HG03025 (cell line): ENCODE measurements around the gene CTNND2.
"Not testable (repeated sequence)": the region's sequence is repeated elsewhere in the genome, so short reads cannot be mapped to it uniquely, and the experiment has no call there.

Experiments used
- ATAC-seq: cut with Tn5 transposase; IDR thresholded peaks from one replicate; pipeline ENCODE4 v1.9.1; 2021; ENCODE audit warnings: mild to moderate bottlenecking, moderate library complexity; ENCODE audit not compliant: unreplicated experiment, low FRiP score

CTNND2 gene

DNA sequence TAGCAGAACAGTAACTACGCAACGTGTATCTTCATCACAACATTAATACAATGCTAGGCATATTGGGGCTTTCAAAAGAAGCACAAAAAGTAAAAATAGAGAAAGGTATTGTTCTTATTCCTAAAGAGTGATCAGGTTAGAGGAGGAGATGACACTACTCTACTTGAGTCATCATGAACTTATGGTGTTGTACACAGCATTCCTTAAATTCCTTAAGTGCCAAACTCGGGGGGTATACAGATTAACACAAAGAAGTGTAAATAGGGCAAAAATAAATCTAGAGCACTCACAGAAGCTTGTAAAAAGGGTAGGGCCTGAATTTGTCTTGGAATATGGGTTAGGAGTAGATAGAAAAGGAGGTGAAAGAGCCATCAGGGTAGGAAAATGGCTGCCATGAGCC lies 835.2 kb downstream of the CTNND2 start:
- no peak for ATAC-seq

DNA sequence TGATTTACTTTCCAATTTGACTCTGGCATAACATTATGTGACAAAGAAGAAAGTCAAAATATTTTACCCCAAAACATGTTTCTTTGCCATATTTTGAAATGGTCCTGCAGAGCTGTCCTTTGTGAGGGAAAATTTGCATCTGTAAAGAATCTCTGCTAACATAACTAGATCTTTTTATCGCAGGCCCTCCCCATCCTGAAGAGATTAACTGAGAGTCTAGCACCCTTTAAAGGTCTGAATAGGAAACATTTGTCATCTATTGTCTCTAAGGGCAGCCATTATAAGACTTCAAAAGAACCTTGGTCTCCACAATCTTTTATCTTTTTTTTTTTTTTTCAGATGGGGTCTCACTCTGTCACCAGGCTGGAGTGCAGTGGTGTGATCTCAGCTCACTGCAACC lies 838.5 kb downstream of the CTNND2 start:
- ATAC-seq, result not testable (repeated sequence)

DNA sequence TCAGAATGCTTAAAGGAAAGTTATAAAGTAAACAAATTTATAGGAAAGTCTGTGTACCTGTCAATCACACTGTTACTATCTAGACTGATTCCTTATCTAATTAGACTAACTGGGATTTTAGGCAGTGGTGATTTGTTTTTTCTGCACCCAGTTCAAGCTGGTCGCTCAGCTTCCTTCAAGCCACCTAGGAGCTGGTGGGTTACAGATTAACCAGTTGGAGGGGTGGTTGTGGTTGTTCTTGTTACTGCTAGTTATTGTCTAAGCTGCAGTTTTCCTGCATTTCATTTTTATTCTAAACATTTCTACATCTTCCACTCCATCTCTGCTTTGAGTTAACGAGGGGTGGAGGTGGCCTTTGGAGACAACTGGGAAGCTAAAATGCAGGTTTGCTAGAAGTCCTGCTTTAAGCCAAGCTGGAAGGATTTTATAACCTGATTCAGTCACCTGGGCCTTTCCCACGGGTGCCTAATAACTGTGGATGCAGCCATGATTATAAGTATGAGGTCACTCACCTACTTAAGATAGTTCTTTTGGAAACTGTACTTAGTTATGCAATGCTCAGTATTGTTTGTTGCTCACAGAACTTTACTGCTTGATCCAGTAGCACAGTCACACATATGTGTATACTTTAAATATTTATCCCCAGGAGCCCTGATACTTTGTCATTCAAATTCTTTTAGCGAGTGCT lies 839.3 kb downstream of the CTNND2 start:
- no peak for ATAC-seq

DNA sequence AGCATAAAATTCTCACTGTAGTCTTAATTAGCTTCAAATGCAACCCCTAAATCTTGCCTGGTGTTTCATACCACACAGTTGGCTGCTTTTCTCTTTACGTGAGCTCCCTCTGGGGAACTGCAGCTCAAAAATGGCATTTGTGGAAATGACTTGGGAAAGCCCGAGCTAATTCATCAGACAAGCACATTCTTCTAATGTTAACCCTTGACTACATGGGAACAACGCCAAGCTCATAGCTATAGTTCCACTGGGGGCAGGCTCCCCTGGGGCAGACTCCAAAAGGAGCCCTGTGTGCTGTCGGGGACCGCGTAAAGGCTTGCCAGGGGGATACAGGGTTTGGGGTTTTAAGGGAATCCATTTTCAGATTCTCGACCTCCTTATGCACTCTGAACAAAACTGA lies 841.8 kb downstream of the CTNND2 start:
- no peak for ATAC-seq

DNA sequence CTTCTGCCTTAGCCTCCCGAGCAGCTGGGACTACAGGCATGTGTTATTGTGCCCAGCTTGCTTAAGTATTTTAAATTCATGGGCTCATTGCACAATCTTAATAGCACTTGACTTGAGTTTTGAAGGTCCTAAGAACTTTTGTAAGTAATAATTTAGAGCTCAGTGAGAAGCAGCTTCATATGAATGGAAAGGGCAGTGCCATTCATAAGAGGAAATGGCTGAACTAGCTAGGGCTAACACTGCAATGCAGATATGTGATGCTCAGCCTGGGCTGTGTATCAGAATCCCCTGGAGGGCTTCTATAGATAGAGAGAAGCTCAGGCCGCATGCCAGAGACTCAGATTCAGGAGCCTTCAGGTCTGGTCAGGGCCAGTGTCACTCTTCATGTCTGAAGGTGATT lies 847.7 kb downstream of the CTNND2 start:
- no peak for ATAC-seq

DNA sequence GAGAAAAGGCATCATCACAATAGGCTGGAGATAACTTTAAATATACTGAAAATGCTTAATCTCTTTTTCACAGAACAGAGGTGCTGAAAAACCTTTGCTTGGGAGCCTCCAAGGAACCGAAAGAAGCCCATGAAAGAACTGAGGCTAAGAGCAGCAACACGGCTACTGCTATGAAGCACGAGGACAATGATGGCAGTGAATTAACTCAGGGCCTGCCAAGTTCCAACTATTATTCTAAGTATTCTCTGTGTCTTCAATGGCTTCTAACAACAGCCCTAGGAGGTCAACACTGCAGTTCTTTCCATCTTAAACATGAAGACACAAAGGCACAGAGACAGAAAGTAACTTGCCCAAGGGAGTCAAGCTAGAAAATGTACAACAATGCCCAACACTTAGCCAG lies 850.2 kb downstream of the CTNND2 start:
- ATAC-seq, result no peak

DNA sequence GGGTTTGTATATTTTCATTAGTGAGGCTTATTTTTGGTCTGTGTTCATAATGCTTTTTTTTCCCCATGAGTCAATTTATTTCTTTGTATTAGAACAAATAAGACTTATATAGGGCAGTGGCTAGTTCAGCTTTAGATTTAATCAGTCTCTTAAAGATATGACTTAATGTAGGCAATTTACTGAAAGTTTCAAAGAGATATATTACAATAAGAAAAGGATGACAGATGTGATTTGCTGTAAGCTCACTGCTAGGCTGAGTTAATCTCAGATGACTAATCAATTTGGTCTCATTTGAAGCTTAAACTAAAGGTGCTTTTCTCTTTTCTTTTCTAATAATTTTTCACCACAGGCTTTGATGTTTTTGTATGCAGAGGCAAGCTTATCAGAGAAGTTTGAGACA lies 851.4 kb downstream of the CTNND2 start:
- no peak for ATAC-seq

DNA sequence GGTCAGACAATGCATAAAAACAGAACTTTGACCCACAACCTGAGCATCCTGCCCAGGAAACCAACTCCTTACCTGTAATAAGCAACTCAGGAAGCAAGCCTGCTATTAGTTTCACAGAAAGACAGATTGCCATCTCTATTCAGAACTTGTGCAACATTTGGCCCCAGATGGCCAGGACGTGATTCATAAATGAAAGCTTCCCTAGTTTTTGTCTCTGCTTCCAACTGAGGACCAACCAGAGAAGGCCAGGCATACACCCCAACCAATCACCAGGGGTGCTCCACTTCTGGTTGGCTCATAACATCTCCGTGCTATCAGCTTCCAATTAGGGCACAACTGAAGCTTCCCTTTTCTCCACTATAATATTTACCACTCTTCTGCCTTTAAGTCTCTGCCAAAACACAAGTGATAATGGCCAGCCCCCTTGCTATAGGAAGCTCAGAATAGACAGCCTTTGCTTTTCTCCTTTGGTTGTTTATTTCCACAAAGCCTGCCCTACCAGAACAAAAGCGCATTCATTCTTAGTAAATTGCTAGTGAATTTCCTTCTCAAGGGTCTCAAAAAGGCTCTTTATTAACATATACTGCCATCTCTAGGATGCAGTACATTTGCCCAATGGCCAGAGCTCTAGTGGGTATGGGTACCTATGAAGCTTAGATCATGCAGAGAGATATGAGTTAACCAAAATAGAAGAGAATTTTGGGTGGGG lies 853.5 kb downstream of the CTNND2 start:
- no peak for ATAC-seq

DNA sequence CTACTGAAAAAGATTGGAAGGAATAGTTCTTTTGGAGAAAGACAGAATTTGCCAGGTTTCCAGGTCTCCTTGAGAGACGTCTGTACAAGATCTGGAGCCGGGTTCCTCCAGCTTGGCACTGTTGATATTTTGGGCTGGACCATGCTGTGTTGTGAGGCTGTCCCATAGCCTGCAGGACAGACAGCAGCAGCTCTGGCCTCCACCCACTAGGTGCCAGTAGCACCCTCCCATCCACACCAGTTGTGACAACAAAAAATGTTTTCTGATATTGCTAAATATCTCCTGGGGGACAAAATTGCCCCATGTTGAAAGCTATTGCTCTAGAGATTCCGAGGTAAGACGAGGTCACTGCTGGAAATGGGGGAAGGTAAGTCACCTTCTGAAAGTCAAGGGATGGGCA lies 855.5 kb downstream of the CTNND2 start:
- no peak for ATAC-seq

DNA sequence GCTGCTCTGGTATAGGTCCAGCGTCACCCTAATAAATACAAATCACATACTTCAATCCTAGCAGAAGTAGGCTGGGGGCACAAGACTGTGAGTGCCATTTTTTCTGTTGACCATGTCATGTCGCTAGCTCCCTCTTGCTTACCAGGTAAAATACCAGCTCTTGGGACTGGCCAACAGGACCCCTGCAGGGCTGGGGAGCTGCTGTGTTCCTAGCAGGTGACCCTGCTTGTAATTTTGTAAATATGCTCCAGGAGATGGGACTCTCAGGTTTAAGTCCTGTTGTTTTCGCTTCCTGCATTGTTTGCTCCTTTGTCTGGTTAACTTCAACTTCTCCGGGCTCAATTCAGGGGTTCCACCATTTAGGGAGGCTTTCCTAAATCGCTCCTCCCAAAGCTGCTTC lies 856.6 kb downstream of the CTNND2 start:
- ATAC-seq, result no peak

DNA sequence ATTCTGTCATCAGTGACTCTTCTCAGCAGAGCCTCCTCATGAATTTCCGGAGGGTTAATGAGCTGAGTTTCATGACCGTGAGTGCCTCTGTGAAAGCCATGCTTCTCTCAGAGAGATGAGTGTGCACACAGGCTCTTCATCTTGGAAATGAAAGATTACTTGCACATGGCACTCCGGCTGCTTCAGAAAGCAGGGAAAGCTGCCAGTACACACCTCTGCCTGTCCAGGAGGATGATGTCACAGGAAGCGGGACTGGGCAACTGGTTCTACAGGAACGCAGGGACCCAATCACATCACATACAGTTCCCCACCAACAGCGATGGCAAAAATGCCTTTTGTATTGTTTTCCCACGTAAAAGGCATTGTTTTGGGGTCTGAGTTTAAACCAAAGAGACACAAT lies 857.2 kb downstream of the CTNND2 start:
- ATAC-seq, result no peak

DNA sequence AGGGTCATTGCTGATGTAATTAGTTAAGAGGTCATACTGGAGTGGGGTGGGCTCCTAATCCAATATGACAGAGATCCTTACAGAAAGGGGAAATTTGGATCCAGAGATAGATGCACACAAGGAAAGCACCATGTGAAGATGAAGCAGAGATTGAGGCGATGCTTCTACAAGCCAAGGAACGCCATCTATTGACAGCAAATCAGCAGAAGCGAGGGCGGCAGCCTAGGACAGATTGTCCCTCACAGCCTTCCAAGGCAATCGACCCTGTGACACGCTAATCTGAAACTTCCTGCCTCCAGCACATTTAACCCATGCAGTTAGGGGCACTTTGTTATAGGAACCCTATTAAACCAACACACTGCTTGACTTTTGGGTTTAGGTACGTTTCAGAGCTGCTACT lies 858.1 kb downstream of the CTNND2 start:
- ATAC-seq, result no peak

DNA sequence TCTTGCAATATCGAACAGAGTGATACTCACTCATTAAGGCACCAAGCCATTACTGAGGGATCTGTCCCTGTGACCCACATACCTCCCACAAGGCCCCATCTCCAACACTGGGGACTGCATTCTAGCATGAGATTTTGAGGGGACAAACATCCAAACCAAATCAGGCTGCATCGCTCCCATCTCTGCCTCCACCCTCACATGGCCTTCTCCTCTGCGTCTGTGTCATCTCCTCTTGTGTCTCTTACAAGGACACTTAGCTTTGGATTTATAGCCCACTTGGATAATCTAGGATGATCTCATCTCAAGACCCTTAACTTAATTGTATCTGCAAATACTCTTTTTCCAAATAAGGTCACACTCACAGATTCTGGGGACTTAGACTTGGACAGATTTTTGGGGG lies 858.8 kb downstream of the CTNND2 start:
- ATAC-seq, result no peak

DNA sequence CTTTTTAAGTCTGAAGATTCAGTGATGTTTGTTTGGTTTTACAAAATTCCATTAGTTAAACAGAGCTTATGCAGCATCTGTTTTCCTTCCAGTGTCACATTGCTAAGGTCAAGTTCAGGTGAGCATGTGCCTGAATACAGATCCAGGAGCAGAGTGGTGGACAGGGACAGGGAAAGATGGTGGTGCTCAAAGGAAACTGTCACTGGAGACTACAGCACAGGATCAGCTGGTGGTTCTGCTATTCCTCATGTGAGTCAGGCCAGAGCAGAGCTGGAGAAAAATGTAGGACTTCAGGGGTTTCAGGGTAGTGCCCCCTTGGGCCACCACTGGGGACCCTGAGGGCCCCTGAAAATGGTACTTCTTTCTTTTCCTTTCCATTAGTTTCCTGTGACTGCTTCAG lies 859.7 kb downstream of the CTNND2 start:
- no peak for ATAC-seq

DNA sequence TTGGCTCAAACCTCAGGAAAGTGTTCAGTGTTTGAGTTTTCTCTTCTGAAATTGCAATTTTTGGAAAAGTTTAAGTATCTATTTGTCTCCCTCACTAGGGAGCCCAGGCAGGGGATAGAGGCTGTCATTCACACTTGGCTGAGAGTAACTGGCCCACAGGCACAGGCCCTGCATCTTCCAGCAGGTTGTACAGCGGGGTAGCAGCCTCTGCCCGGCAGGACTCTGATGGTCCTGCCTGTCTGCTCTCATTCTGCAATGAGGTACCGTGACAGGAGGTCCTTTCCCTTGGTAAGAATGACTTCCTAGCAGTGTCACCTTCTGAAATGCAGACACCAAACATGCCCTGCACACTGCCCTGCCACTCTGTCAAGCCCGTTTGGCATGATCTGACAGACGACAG lies 860.4 kb downstream of the CTNND2 start:
- ATAC-seq, result no peak

DNA sequence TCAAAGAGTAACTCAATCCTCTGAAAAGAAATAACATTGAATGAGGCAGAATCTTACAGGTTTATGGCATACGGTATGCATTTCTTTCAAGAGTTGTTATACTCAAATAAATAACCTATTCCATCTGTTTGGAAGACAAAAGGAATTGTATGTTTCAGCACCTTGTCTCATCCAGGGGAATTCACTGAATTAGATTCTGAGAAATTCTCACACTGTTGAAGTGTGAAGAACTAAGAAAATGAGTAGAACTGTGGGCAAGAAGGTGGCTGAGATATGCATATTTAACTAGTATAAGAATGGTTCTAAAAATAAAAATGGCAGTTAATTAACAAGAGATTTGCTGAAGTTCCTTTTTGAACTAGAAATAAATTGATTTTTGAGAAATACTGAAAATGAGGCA lies 863.9 kb downstream of the CTNND2 start:
- ATAC-seq, result no peak

DNA sequence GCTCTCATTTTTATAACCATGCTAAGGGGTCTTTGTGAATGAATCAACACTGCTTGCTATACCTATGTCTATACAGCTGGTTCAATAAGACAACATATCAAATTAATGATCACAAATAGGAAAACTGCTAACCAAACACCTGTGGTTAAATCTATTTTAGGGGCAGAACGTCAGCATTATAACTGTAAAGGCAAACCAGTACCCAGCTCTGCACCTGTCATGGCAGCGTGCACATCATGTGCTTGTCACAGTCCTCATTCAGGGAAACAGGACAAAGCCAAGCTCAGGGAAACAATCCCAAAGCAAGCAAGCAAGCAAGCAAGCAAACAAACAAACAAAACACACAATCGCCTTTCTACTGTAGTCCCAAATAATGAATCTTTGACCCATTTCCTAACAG lies 865.5 kb downstream of the CTNND2 start:
- no peak for ATAC-seq

DNA sequence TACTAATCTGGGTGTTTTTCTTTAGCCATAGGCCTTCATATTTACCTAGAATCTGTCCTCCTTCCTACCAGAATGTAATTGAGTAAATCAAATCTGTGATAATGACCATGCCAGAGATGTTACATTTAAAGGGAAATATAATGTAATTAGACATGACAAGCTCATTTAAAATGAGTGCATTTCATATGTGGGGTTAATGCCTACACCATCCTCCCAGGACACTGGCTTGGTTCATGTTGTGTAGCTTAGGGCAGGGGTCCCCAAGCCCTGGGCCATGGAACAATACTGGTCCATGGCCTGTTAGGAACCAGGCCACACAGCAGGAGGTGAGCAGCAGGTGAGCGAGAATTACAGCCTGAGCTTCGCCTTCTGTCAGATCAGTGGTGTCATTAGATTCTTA lies 866.3 kb downstream of the CTNND2 start:
- no peak for ATAC-seq

DNA sequence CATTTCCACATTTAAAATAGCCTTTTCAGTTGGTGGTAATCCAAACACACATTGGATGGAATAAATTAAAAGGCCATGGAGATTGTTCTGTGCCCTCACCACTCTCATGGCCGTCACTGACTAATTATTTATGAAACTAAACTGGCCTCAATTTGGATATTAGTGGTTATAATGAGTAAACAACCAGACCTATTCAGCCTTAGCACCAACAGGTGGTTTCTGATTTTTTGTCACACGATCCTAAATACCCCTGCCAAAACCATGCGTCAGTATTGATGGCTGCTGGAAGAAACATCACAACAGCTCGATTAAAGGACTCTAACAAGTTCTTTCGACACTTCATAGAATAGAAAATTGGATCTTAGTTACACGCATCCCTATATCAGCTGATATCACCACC lies 867.2 kb downstream of the CTNND2 start:
- peak; percentile 57 for ATAC-seq

DNA sequence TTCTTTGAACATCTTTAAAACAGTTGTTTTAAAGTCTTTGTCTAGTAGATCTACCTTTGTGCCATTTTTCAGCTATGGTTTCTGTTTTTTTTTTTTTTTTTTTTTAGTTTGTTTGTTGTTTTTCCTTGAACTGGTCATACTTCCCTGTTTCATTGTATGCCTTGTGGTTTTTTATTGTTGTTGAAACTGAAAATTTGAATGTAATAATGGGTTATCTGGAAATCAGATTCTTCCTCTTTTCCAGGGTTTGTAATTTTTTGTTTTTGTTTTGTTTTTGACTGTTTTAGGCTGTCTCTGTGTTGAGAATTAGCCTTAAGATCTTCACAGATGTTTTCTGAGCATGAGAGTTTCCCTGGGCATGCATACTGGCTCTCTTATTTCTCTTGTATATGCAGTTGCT lies 873.6 kb downstream of the CTNND2 start:
- ATAC-seq, result no peak

DNA sequence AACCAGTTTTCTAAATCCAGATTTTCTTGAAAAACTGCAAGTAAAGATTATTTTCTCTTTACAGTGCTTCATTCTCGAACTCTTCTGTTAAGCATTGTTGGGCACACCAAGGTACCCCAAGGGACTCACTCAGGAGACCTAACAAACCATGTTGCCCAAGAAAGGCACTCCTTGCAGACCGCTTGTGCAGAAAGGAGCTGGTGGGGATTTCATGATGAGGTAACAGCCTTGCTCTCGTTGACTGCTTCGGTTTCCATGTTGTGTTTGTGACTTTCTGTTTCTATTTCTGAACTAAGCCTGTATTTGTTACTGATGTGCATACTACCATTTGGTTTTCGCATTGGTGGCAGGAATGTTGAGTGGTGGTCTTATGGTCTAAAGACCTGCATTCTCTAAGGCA lies 876.6 kb downstream of the CTNND2 start:
- ATAC-seq, result peak; percentile 74

DNA sequence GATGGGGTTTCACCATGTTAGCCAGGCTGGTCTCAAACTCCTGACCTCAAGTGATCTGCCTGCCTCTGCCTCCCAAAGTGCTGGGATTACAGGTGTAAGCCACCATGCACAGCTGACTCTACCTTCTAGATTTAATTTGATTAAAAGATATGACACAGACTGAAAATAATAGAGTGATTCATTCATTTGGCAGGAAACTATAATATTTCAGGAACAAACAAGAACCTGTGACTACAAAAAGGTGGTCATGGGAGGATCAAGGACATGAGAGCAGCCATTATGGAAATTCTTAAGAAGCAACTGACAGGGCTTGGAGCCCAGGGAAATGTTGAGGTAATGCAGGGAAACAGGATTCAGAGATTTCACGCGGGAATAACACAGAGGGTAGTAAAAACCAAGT lies 877.7 kb downstream of the CTNND2 start:
- no peak for ATAC-seq
